ENCODE results near the gene TSN.

DNA sequence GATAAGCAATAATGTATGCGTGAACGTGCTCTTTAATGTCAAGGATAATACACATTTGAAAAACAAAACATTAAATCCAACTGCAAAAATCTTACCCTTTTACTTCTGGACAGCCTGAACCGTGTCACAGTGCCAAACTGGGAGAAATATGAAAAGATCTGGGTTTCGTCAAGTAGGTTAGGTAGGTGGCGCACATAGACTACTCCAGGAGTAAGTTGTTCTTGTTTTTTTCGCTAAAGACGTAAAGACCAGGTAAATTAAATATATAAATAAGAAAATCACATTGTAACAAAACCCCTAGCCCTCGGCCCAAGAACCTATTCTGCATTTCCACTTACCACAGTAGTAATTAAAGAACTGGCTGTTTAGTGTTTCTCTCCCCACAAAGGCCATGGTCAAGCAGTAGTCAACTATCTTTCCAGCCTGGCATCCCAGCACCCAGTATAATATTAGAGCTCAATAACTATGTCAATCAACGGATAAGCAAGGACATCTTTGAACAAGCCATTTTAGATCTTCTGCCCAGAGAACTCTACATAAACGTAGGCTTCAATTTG, 19.9 kb upstream of the TSN start:
- TF ChIP-seq, protein P1, sequence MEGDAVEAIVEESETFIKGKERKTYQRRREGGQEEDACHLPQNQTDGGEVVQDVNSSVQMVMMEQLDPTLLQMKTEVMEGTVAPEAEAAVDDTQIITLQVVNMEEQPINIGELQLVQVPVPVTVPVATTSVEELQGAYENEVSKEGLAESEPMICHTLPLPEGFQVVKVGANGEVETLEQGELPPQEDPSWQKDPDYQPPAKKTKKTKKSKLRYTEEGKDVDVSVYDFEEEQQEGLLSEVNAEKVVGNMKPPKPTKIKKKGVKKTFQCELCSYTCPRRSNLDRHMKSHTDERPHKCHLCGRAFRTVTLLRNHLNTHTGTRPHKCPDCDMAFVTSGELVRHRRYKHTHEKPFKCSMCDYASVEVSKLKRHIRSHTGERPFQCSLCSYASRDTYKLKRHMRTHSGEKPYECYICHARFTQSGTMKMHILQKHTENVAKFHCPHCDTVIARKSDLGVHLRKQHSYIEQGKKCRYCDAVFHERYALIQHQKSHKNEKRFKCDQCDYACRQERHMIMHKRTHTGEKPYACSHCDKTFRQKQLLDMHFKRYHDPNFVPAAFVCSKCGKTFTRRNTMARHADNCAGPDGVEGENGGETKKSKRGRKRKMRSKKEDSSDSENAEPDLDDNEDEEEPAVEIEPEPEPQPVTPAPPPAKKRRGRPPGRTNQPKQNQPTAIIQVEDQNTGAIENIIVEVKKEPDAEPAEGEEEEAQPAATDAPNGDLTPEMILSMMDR (IDR thresholded peaks at IDR 0.05): no peak
- TF ChIP-seq POLR2A (IDR thresholded peaks at IDR 0.05): no peak
